Jurkat, Clone E6-1 (cell line): ENCODE results near the gene NGB. TPM values are rescaled to one million over a fixed set of nuclear protein-coding genes. Genes with fewer than 3 reads are reported as not detected.
A peak's percentile ranks its signal among the peaks of the same experiment; 100 is the strongest.
"Not testable (repeated sequence)": the region's sequence is repeated elsewhere in the genome, so short reads cannot be mapped to it uniquely, and the experiment has no call there.

Experiments used
- DNase-seq: peaks from one replicate; pipeline ENCODE4 v3.0.0-alpha.2; 2011; ENCODE audit warnings: low read depth, low spot score
- H3K4me3 ChIP-seq: 2 replicates; pipeline ENCODE4 v1.5.1; 2011; ENCODE audit warnings: mild to moderate bottlenecking, low read length, control low read depth, moderate library complexity
- polyA plus RNA-seq: library from polyadenylated mRNA; unstranded; fragments of >200 nt; gene quantifications from one replicate; pipeline ENCODE4 v1.2.1, GENCODE V29; 2012; ENCODE audit warnings: missing spikeins; ENCODE audit not compliant: insufficient read length, insufficient read depth

Gene NGB, protein sequence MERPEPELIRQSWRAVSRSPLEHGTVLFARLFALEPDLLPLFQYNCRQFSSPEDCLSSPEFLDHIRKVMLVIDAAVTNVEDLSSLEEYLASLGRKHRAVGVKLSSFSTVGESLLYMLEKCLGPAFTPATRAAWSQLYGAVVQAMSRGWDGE
- polyA plus RNA-seq, result not detected

DNA sequence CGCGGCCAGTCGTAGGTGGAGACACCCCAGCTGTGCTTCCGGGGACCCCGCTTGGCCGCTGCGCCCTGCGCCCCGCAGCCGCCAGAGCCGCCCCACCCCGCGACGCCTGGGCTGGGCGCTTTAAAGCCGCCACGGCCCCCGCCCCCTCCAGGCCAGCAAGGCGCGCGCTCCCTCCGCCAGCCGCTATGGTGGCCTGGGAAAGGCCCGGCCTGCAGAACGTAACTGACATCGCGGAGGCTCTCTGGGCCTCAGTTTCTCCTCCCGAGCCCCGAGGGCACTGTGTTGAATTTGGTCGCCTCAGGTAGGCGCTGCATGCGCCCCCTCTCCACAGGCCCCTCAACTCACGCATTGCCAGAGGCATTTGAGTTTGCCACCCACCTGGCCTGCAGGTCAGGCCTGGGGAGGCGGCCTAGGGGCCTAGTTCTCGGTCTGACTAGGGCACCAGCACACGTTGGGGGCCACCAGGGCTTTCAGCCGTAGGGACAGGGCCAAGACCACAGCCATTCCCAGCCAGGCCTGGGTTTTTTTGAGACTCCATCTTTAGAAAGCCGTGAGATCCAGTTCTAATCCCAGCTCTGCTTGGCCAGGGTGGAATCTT lies at the start of gene NGB:
Gene NGB, minus strand, starts transcription at position 94 of the 598 bp plus-strand sequence. CDS start 269 bp downstream, outside the sequence.
- no peak within 1 kb of the TSS for H3K4me3 ChIP-seq
- no peak for DNase-seq

DNA sequence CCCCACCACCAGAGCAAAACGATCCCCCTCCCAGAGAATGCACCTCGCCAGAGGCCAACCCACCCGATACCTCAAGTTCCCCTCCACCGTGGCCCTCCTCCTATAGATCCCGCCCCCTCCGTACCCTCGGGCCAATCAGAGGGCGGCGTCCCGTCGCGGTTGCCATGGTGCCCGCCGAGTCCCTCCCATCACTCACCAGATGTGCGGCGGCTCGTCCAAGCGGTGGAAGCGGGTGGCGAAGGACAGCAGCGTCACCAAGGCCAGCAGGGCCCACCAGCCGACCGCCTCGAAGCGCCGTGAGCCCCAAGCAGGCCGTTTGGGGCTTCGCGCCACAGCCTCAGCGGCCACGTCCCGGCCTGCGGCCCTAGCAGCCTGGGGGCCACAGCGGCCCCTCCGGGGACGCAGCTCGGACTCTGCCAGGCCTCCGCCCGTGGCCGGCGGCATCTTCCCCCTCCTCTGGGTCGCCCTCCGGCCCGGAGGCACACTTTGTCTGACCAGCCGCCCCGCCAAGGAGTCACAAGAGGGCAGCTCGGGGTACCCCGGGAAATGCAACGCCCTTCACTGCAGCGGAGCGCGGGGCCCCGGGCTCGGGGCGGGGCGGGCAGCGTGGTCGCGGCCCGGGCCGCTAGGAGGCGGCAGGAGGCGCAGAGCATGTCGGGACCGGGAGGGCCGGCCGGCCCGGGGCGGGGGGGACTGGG lies 49.4 kb upstream of the NGB start, which contains the start of gene POMT2:
Gene POMT2, minus strand, starts transcription at position 646 of the 698 bp plus-strand sequence. Its CDS starts 202 bp downstream, at position 444.
- peak; percentile 82 for DNase-seq
- peak within 1 kb of the TSS; percentile 77 for H3K4me3 ChIP-seq

DNA sequence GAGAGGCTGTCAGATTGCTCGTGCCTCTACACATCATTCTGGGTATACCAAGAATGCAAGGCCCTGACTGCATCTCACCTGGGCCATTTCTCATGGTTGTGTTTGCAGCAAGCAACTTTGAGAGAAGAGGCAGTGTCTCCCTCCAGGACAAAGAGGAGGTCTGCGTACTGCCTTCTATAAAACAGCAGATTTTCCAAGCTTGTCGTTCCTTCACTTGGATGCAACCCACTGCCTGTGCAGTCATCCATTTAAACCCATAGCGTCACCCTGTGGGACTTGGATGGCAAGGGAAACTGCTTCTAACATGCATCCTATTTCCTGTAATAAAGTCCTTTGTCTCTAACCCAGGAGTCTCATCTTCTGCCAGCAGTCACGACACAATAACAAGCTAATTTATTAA lies 48.4 kb upstream of the NGB start:
- no peak for DNase-seq
- H3K4me3 ChIP-seq, result no peak overlapping the region

DNA sequence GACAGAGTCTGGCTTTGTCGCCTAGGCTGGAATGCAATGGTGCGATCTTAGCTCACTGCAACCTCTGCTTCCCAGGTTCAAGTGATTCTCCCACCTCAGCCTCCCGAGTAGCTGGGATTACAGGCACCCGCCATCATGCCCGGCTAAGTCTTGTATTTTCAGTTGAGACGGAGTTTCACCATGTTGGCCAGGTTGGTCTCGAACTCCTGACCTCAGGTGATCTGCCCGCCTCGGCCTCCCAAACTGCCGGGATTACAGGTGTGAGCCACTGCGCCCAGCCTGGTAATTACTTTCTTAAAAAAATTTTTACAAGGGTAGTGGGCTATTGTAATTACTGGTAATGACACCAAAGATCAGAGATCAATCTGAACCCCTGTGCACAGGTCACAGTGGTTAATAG lies 47.8 kb upstream of the NGB start:
- not testable (repeated sequence) for H3K4me3 ChIP-seq

DNA sequence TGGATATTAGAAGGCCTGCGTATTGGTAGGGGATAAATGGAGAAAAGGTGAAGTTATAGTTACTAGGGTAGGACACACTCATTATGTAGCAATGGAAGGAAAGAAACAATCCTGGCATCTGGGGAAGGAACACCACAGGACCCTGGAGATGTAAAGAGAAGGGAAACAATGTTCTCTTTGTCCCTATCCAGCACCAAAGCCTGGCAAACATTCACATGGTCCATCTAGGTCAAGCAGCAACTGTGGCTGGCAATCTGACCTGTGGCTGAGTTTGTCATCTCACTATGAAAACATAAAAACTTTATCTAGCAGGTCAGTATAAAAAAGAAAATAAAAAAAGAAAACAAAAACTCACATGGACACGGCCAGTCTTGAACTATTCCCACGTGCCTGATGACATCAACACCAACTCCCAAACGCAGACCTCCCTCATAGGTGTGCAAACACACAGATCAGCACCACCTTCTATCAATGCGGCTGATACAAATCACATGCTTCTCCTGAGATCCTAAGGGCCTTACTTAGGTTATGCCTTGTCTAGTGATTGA lies 47.1 kb upstream of the NGB start:
- no peak for DNase-seq
- no peak overlapping the region for H3K4me3 ChIP-seq

More for the DNA sequence above, 47.8 kb upstream of the NGB start:
- DNase-seq, result not testable (repeated sequence)

DNA sequence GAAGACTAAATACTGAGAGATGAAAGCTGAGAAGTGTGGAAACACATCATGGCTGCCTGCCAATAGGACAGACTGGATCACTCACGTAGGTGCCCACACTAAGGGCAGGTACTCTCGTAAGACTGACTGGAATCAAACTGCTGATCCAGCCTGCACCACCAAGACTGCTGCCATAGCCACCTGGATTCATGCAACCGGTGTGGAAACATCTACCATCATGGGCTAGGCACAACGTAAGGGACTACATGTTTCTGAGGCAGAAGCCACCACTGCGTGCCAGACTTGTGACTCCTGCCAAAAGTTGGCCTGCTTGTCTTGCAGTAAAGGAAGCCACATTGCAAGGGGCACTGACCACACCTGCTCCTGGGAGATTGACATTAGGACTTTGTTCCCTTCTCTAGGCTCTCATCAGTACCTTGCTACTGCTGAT lies 45.9 kb upstream of the NGB start:
- no peak for DNase-seq
- H3K4me3 ChIP-seq, result no peak overlapping the region

DNA sequence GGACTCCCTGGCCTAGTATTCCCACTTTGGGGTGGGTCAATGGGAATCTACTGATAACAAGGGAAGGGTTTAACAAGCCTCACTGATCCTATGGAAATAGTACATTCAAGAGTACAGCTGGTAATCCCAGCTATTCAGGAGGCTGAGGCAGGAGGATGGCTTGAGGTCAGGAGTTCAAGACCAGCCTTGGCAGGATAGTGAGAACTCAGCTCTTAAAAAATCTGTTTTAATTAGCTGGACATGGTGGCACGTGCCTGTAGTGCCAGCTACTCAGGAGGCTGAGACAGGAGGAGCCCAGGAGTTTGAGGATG lies 45.1 kb upstream of the NGB start:
- H3K4me3 ChIP-seq, result no peak overlapping the region
- DNase-seq, result no peak

DNA sequence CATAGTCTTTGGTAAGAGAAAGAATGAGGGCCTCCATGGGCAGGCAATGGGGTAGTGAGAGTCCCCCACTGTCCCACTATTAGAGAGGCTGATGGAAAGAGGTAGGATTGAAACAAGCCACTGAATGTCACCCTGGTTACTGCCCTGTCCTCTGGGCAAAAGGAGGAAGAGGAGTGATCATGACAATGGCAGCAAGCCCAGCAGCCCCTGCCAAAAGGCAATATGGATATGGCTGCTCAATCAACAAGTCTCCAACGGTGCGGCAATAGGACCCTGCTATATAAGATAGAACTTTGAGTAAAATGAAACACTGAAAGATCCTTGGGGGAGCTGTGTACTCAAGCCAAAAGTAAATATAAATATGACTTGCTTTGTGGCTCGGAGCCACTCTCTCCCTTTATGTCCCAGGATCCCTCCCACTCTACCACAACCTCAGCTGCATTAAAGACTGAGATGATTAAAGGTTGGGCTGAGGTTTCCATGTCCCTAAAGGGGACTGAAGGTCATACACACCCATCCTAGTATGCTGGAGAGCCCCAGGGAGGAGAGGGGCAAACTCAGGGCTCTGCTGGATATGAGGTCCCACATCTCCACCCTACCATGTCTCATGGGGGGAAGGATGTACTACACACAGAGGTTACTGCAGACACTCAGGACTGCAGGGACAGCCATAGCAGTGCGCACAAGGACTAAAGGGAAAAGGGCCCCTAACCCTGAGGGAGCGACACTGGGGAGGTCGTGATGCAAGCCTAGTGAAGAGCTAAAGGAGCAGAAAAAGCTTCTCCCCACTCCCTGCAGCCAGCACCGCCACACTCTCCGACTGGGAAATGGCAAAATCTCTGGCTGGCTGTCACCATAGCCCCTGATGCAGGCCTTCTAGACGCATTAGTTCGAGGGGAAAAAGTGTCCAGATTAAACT lies 43.8 kb upstream of the NGB start:
- no peak for DNase-seq
- H3K4me3 ChIP-seq, result no peak overlapping the region

DNA sequence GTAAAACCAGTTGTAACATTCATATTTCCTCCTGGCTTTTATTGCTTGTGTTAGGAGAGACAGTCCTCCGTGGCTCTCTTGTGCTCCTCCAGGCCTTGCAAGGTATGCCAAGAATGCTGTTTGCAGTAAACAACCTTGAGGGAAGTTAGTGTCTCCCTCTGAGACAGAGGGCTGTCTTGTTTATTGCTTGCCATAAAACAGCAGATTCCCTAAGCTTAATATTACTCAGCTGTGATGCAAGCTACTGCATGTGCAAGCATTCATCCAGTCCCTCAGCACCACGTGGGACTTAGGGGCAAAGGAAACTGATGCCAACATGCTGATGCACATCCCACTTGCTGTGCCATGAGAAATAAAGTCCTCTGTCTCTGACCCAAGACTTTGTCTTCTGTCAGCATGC lies 43.0 kb upstream of the NGB start:
- DNase-seq, result no peak
- H3K4me3 ChIP-seq, result no peak overlapping the region

DNA sequence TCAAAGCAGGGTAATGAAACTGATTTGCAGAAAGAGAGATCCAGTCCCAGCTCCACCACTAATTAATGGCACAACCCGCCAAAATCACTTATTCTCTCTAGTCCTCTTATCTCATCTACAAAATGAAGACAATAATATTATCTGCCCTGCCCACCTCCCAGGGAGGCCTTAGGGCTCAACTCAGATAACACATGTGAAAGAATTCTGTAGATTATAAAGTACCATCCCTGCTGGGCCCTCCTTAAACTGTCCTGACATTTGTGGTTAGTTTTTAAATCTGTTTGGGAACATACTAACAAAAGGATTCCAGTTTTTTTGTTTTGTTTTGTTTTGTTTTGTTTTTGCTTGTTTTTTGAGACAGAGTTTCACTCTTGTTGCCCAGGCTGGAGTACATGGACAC lies 42.4 kb upstream of the NGB start:
- DNase-seq, result no peak
- H3K4me3 ChIP-seq, result no peak overlapping the region

DNA sequence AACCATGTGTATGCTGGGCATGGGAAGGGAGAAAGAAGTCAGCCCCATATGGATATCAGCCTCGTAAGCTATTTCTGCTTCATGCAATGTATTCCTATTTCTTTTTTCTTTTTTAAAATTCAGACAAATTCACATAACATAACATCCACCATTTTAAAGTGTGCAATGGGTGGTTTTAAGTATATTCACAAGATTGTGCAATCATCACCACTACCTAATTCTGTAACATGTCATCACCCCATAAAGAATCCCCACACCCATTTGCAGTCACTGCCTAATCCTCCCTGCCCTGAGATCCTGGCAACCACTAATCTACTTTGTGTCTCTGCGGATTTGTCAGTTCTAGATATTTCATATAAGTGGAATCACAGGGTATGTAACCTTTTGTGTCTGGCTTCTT lies 40.2 kb upstream of the NGB start:
- no peak for DNase-seq
- H3K4me3 ChIP-seq, result no peak overlapping the region

DNA sequence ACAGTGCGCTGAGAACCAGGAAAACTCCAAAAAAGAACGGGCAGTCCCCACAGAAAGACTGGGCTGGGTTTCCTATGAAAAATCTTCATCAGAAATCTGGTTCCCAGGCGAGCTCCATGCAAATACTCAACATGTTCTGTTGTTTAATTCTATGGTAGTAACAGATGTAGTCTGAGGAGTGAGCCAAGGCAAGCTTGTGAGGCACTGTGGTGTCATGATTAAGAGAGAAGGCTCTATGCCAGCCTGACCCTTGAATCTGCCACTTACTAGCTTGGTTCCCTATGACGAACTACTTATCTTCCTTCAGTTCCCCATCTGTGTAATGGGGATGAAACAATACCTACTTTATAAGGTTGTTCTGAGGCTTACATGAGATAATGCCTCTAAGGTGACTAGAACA lies 39.0 kb upstream of the NGB start:
- no peak for DNase-seq
- H3K4me3 ChIP-seq, result no peak overlapping the region

DNA sequence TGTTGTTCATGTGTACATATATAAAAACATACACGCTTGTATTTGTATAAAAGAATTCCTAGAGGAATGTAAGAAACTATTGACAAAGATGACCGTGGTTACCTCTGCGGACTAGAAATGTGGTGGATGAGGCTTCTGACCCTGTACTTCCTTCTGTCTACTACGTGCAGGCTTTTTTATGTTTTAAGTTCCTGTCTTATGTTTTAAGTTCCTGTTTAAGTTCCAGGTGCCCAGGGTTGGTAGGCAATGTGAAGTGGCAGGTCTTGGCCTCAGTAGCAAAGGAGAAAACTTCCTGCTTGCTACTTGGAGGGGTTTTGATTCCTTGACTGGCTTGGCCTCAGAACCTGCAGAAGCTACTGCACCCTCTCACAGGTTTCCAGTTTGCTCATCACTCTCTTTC lies 38.1 kb upstream of the NGB start:
- H3K4me3 ChIP-seq, result no peak overlapping the region
- DNase-seq, result no peak

DNA sequence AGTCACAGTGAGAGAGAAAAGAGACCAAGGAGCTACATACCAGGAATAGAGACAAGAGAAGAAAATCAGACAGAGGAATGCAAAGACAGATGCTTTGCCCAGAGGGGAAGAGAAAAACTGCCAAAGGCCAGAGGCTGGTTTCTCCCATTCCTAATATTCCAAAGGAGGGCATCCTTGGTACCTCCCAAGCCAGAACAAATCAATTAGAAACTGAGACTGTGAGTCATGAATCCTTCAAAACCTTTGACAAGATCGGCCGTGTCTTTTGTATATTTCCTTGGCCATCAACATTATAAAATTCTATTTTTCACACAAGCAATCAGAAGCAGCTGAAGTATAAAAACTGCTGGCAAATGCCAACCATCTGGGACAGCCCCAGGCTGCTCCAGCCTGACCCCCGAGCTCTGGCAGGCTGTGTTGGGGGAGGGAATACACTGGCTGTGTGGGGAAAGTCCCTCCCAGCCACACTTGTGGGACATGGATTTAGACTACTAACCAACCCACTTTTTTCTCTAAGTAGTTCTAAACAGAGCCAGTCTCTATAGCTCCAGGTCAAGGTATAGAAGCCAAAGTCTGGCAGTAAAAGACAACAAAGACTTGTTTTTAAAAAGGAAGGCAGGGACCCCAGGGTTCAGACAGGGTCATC lies 36.0 kb upstream of the NGB start:
- no peak overlapping the region for H3K4me3 ChIP-seq
- no peak for DNase-seq

DNA sequence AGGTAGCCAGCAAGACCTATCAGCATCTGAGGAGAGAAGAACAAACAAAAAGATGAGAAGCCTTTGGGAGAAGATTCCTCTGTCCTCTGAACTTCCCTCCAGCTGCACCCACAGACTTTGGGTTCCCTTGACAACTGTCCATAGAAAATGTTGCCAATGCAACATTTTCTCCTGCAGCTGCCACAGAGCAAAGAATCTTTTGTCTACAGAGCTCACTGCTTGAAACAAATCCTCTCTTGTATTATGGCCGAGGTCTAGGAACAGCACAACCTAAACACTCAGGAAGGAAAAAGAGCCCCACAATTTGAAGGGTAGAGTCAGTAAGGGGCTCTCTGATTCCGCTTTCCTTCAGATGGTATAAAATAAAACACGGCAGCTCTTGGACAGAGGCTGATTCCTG lies 35.4 kb upstream of the NGB start:
- no peak for DNase-seq

DNA sequence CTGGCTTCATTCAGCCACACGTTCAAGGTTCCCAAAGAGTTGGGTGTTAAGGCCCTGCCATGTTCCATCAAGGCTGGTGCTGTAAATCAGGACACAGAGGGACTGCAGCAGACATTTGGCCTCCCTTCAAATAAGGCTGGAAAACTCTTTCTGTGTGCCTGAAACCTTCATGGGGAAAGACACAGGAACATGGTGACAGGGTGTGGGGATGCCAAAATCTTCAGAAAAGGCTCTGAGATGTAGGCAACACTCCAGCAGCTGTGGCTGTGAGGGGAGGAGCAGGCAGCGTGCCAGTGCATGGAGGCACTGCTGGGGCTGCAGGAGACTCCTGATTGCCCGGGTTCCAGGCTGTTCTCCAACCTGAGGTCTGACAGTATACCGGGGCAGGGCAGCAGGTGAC lies 34.7 kb upstream of the NGB start:
- no peak for DNase-seq
- H3K4me3 ChIP-seq, result no peak overlapping the region

More for the DNA sequence above, 35.4 kb upstream of the NGB start:
- no peak overlapping the region for H3K4me3 ChIP-seq

DNA sequence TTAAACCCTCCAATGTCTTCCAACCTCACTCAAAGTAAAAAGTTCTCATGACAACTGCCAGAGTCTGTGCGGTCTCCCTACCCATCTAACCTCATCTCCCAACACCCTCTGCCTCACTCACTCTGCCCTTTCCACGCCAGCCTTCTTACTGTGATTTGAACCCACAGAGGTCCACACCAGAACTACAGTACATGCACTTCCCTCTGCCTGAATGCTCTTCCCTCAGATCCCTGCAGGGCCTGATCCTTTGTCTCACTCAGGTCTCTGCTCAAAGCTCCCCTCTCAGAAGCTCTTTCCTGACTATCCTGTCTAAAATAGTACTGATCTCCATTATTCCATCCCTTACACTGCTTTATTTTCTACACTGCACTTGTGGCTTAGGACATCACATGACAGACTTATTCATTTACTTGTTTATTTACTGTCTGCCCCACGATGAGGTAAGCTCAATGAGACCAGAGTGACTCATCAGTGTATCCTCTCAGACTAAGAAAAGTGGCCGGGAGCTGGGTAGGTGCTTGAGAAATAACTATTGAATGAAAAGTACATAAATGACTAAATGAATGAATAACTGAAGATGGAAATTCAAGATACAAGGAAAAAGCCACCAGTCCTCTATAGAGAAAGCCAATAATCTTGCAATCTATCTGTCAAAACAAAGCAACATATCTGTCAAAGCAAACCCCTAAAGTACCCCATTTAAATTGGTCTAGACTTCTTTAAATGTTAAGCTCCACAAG lies 32.6 kb upstream of the NGB start:
- DNase-seq, result no peak
- H3K4me3 ChIP-seq, result no peak overlapping the region

DNA sequence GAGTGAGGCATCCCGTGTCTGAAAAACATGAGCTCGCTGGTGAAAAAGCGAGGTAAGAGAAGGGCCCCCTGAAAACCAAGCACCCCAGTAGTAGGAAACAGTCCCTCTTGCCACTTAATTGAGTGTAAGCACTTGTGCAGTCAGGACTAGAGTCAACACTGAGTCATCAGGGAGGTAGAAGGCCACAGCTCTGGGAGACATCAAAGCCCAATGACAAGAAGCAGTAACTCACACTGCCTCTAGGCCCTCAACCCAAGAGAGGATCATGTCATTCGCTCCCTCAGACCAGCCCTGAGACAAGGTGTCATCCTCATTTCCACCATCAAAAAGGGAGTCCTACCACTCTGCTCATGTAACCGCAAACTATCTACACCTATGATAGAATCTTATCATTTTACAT lies 31.9 kb upstream of the NGB start:
- H3K4me3 ChIP-seq, result no peak overlapping the region
- no peak for DNase-seq
